GM12892 (cell line): Measurements from ENCODE around the gene LAMA2.

Experiments
- POLR2A ChIP-seq: IDR thresholded peaks from 2 replicates; pipeline ENCODE4 v1.6.1; 2011; ENCODE audit warnings: low read depth, low read length, control low read depth
- POLR2AphosphoS5 ChIP-seq: IDR thresholded peaks from 2 replicates; pipeline ENCODE4 v1.6.1; 2011; ENCODE audit warnings: low read depth, low read length, control low read depth
- TAF1 ChIP-seq: IDR thresholded peaks from 2 replicates; pipeline ENCODE4 v1.6.1; 2011; ENCODE audit warnings: low read depth, mild to moderate bottlenecking, control low read depth, low read length, borderline replicate concordance

DNA sequence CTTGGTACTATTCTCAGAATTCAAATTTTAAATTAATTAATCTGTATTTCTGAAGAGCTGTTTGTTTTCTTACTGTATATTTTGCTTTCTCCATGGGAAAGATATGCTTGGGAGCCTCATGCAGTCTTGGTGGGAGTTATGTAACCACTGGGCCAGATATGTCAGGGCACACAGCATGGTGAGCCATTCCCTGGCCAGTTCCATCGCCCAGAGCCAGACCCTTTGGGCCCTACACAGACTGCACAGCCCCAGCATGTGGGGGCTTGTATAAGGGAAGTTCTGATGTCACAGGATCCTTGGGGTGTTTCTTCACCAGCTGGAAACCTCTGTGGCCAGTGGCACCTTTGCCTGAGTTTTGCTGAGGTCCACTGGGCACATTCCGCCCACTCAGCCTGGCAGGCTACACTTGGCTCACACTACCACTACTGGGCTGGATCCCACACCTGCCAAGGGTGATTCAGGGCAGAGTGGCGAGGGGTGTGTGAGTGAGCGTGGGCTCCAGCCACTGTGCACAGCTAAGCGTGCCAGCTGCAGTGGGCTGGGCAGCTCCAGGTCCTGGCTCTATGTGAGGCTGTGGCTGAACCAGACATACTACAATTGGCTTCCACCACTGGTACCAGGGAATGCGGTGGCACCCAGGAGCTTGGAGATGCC, 533.5 kb downstream of the LAMA2 start:
- TF ChIP-seq POLR2A: no peak
- no peak for TF ChIP-seq POLR2AphosphoS5
- no peak for TF ChIP-seq TAF1
